ENCODE data around the gene STON1.
A peak's percentile ranks its signal among the peaks of the same experiment; 100 is the strongest.
"Not testable (repeated sequence)": the region's sequence is repeated elsewhere in the genome, so short reads cannot be mapped to it uniquely, and the experiment has no call there.

Gene STON1, protein sequence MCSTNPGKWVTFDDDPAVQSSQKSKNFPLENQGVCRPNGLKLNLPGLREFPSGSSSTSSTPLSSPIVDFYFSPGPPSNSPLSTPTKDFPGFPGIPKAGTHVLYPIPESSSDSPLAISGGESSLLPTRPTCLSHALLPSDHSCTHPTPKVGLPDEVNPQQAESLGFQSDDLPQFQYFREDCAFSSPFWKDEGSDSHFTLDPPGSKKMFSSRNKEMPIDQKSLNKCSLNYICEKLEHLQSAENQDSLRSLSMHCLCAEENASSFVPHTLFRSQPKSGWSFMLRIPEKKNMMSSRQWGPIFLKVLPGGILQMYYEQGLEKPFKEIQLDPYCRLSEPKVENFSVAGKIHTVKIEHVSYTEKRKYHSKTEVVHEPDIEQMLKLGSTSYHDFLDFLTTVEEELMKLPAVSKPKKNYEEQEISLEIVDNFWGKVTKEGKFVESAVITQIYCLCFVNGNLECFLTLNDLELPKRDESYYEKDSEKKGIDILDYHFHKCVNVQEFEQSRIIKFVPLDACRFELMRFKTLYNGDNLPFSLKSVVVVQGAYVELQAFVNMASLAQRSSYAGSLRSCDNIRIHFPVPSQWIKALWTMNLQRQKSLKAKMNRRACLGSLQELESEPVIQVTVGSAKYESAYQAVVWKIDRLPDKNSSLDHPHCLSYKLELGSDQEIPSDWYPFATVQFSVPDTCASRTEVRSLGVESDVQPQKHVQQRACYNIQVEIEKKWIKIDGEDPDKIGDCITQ

DNA sequence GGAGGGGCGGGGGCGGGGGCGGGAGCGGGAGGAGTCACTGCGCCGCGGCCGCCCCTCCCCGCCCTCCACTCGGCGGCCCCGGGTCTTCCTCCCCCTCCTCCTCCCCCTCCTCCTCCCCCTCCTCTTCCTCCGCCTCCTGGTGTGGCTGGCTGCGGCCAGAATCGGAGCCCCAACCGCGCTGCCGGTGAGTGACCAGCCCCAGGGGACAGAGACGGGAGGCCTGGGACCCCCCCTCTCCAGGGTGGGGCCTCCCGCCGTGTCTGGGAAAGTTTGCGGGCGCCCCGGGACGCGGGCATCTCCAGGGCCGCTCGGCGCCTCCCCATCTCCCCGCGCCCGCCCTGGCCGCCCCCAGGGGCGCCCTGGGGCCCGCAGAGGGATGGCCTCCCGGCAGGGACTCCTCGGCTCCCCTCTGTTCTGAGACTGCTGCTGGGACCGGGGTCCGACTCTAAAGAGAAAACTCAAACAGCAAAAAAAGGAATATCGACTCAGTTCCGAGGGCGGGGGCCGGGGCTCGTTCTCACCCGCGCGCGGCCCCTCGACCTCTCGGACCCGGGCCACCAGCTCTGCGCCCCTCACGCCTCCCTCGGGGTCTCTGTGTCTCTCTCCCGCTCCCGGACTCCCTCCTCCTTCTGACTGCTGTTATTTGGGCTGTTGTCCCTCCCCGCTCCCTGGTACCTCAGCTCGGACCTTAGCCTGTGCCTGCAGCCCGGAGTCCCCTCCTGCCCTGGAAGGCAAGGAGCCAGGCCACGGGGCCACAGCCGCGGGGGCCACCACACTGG lies at the start of gene STON1:
Gene STON1, plus strand, starts transcription at position 122 of the 779 bp plus-strand sequence. CDS start 50,480 bp downstream, outside the sequence.
- peak; percentile 34 for DNase-seq

DNA sequence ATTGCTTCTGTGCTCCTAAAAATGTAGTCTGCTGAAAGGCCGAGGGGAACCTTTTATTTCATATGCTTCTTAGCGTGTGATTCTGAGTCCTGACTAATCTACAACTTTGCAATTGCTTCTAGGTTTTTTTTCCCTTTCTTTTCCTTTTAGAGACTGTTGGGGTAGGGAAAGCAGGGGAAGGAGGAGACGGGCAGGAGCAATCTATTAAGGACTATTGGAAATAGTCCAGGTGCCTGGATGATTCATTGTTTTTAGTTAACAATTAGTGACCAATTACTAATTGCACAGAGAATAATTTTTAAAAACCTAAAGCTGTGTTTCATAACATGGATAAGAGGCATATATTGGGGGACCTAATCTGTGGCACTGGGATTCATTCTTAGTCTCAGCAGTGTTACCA lies 49.4 kb upstream of the STON1 start:
- no peak for DNase-seq

DNA sequence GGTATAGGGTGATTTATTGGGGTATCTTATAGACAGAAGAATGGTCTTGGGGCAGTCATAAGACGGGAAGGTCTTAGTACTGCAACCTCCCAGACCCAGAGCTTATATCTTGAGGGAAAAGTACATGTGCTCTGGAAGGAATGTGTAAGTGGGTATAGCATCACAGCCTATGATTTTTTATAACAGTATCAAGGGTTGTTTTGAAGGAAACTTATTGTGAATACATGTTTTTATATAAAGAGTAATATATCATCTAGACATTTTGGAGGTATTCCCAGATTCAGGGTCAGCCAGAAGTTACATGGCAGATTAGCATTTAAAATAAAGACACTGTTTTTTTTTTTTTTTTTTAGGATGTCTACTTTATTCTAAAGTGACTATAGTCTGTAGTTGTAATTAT lies 47.6 kb upstream of the STON1 start:
- DNase-seq: no peak

DNA sequence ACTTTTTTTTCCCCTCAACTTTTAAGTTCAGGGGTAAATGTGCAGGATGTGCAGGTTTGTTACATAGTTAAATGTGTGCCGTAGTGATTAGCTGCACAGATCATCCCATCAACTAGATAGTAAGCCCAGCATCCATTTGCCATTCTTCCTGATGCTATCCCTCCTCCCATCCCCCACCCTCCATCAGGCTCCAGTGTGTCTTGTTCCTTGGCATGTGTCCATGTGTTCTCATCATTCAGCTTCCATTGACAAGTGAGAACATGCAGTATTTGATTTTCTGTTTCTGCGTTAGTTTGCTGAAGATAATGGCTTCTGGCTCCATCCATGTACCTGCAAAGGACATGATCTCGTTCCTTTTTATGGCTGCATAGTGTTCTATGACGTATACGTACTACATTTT lies 47.2 kb upstream of the STON1 start:
- no peak for DNase-seq

DNA sequence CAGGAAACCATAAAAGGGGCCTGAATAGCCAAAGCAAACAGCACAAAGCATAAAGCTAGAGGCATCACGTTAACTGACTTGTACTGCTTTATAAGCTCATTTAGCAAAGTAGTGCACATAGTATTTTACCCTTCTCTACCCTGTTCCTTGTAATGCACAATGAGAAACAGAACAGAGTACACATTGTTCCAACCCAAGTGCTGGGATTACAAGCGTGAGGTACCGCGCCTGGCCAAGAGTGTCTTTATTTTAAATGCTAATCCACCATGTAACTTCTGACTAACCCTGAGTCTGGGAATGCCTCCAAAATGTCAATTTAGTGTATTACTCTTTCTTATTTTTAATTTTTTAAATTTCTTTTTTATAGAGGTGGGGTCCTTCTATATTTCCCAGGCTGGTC lies 46.4 kb upstream of the STON1 start:
- DNase-seq: no peak

DNA sequence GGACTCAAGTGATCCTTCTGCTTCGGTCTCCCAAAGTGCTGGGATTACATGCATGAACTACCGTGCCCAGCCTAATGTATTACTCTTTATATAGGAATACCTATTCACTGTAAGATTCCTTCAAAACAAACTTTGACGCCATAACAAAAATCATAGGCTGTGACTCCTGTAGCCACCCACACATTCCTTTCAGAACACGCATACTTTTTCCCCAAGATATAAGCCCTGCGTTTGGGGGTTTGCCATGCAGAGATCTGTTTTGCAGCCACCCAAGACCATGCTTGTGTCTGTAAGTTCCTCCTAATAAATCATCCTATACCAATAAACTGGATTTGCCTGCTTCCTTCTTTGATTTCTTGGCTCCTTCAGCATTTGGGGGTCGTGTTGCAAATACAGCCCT lies 46.0 kb upstream of the STON1 start:
- no peak for DNase-seq

DNA sequence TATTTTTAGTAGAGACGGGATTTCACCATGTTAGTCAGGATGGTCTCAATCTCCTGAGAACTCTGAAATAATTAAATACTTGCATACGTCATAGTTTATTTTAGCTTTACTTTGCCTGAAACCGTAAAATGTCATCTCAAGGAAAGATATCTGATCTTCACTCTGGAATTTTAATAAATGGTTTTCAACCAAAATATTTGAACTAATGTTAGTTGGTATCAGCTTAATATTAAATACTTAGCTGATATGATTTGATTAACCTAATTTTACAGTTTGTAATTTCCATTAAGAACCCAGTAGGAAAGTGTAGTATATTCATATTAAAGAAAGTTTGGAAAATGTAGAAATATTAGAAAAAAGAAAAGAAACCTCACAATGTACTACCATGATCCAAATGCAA lies 41.4 kb upstream of the STON1 start:
- DNase-seq: no peak

DNA sequence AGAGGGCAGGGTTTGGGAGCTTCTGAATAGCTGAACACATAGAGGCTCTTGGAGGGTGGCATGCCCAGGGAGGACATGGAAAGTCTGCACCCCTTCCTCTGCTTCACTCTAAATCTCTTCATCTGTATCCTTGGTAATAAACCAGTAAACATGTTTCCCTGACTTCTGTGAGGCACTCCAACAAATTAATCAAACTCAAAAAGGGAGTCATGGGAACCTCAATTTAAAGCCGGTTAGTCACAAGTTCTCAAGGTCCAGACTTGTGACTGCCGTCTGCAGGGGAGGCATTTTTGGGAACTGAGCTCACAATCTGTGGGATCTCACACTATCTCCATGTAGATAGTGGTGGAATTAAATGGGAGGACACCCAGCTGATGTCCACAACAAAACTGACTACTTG lies 33.1 kb upstream of the STON1 start:
- no peak for DNase-seq

DNA sequence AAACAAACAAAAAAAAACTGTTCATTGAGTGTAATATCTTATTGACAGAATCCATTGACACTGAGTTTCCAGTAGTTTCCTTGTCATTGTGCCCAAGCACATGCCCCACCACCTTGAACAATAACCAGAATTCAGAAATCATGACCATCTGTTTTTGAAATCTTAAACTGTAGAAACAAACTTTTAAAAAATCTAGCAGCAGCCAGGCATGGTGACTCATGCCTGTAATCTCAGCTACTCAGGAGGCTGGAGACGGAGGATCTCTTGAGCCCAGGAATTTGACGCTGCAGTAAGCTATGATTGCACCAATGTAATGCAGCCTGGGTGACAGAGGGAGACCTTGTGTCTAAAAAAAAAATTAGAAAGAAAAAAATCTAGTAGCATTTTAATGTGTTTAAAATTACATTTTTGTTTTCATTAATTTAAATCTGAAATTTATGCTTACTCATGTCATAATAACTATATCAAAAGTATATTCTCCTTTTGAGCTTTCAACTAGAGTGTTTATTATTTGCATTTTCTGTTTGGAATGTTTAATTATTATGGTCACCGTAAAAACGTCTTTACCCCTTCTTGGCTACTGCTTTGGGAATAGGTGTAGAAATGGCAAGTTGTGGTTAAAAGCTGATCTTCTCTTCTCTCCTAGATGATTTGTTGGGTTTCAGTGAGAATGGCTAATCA lies 25.2 kb upstream of the STON1 start:
- no peak for DNase-seq

DNA sequence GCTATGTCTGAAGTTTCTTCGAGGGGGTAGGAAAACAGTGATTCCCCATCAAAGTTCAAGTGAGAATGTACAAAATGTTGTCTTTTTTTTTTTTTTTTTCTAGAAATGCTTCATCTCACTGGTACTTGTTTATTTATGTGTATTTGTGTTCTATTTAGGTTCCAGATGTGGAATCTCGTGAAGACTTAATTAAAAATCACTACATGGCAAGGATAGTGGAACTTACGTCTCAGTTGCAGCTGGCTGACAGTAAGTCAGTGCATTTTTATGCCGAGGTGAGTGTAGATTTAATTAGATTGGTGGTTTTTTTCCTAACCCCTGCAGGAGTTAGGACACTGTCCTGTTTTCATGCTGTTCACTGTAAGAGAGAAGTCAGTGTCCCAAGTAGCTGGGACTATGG lies 22.8 kb upstream of the STON1 start:
- no peak for DNase-seq

DNA sequence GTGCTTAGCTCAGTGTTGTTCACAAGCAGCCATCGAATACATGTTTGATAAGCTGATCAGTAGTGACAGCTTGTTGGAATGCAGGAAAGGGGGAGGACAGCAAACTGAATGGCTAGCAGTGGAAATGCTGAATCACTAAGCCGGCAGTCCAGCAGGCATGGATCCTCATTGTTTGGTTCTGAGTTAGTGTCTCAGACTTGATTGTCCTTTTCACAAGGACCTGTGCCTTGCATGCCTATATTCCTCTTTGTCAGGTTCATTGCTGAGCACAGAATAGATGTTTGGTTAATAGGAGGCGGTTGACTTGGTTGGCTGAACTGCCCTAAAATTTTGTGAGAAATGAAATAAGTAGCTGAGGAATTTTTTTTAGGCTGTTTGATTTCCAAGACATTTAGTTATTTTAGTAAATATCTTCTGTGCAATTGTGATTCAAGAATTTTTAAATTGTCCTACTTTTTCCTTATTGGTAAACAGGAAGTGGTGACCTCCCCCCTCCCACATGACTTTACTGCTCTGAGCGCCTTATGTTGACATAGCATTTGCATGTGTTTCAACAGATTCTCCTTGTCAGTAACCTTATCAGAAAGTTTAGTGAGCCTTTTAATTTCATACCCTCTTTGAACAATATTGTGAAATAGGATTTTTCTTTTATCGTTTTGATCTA lies 21.4 kb upstream of the STON1 start:
- DNase-seq: no peak

DNA sequence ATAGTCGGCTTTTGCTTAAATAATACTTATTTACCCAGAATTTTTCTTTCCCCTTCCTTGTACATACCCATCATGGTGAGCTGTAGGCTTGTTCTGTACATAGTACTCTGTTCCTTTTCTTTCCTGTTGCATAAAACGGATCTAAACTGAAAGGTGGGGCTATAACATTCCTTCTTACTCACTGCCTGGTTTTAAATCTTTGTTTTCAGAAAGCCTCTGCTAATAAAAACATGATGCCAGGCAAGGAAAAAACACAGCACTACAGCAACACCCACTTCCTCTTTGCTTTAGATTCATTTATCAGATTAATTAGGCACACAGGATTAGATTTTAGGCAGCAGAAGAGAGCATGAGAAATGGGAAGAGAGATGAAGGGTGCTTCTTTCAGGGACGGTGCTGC lies 19.6 kb upstream of the STON1 start:
- DNase-seq: no peak

DNA sequence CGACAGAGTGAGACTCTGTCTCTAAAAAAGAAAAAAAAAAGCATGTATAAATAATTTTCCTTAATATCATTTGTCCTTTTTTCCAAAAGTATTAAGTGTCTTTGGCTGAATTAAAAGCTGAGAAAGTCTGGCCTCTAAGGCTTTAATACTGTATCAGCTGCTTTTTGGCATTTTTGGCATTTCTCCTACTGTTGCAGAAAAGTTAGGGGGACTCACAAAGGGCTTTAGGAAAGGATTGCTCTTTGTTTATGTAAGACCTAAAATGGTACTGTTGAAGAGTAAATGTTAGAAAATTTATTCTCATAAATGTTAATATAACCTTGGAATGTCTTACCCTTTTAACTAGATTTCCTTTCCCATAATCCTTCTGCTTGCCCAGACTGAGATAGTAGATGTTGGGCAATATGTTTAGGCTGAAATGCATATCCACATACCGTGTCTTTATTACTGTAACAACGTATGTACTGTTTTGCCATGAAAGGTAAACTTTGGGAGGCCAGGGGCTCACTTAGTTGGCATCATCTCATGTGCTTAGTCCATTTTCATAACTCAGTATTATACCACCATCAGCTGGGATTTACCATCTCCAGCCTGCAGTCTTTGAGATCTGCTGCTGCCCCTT lies 18.0 kb upstream of the STON1 start:
- DNase-seq: no peak

DNA sequence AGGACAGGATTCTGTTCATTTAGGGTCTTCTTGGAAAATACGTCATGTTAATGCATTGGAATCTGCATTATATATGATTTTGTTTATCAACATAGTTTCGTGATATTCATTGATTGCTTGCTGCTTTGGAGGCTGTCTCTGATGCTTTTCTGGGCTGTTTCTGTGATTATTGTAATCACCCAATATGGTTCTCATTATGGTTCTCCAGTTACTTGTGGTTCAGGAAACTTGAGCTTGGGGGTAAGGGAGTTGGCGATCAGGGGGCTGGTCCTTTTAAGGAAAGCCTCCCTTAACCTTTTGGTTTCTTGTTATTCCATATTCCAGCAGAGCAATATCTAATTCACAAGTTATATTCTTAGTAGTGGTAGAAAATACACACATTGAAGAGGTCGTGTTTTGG lies 17.4 kb upstream of the STON1 start:
- no peak for DNase-seq

DNA sequence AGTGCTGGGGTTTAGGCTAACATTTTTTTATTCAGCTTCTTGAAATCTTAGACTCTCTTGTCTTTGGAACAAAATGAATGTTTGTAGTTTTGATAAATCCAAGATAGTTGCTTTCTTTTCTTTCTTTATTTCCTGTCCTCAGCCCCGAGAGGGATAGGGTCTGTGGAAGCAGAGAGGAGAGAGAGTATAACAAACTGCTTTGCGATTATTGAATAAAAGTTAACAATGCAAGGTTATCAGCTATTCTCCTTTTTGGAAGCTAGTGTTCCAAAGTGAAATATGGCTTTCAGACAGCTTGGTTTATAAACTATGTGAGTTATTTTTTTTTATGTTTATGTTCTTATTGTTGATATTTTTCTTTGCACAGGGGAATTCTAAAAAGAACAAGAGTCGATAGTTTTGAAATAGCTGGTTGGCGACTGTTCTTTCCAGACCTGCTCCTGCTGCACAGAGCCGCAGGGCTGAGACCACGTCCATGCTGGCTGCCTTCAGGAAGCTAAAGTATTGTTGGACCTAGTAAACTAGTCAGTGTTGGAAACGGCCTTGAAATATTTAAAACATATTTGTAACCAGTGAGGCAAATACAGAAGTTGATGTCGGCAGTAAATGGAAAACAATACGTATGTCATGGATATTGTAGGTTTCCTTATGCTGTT lies 15.5 kb upstream of the STON1 start:
- no peak for DNase-seq

DNA sequence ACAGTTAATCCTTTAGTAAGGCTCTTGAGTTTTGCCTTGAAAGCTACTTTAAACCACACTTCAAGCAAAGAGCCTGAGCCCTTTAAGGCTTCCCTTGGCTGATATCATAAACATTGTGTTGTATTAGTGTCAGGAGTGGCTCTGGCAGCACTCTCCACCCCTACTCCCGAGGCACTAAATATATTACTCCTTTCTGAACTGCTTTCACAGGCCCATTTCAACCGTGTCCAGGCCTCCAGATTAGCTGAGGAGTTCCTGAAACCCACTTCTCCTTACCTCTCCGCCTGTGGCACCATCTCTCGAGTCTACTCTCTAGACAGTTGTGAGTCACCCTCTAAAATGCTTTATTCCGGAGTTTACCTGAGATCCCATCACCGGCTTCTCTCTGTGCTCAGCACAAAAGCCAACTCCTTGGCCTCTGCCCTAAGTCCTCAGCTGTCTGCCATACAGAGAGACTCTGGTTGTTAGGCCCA lies 14.4 kb upstream of the STON1 start:
- DNase-seq: no peak

DNA sequence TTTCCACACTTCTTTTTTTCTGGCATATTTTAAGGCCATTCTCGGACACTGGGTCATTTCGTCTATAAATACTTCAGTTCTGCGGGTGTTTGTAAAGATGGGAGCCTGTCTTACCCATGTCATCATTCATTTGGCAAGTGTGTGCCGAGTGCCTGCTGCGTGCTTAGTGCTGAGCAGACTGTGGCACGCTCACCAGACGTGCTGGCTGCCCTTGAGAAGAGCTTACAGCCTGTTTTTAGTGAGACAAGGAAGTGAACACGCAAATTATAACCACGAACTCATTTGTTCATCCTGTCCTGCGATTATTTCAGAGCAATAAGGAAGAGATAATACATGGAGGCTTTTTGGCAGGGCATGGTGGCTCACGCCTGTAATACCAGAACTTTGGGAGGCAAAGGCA lies 10.4 kb upstream of the STON1 start:
- DNase-seq: no peak

DNA sequence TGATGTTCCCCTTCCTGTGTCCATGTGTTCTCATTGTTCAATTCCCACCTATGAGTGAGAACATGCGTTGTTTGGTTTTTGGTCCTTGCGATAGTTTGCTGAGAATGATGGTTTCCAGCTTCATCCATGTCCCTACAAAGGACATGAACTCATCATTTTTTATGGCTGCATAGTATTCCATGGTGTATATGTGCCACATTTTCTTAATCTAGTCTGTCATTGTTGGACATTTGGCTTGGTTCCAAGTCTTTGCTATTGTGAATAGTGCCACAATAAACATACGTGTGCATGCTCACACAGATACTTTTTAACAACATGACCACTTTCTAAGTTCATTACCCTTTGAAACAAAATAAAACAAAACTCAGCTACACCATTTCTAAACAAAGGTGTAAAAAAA lies 5.2 kb upstream of the STON1 start:
- not testable (repeated sequence) for DNase-seq

DNA sequence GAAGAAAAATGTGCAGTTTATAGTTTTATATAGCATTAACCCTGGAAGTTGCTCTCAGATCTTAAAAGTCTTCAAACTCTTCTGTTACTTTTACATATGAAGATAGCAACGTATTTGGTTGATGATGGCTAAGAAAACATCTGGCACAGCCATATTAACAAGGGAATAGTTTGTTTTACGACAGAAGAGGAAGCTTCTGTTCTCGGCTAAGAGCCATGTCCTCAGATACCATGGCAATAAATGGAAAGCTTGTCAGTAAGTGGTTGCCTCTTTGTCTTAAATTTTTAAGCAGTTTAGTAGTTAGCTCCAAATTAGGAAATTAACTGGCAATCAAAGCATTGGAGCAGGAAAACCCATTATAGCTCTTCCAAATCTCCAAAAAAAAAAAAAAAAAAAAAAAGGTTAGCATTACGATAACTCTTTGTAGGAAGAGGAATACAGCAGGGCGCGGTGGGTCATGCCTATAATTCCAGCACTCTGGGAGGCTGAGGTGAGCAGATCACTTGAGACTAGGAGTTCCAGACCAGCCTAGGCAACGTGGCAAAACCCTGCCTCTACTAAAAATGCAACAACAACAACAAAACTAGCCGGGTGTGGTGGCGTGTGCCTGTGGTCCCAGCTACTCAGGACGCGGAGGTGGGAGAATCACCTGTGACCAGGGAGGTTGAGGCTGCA lies 4.5 kb upstream of the STON1 start:
- no peak for DNase-seq

DNA sequence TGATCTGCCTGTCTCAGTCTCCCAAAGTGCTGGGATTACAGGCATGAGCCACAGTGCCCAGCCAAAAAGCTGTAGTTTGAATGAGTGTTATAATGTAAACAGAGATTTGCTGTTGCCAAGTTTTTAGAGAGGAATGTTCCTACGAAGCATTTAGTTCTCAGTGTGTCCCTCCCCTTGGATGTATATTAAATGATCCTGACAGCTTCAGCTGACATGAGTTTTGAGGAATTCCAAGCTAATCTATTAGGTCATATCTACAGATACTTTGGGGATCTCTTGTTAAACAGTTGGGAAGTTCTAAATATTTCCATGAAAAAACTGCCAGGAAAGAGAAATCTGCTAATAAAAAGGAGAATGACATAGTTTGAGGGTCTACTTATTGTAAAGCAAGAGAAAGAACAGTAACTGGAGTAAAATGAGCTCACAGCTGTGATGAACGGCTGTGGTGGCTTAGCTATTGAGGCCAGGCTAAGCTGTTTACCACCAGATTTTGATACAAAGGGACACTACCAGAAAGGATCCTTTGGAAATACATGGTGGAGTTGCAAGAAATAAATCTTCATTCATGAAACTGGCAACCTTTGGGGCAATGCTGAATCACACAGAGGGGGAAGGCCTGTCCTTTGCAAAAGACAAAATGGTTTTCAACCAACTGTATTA lies 2.6 kb upstream of the STON1 start:
- no peak for DNase-seq
